HEK293T (cell line): ENCODE results near the gene SPESP1.

Experiments used
- ARNT ChIP-seq: fragments of 450-650 bp; IDR thresholded peaks from 2 replicates; pipeline ENCODE4 v1.6.1; 2017; ENCODE audit warnings: mild to moderate bottlenecking
- BHLHE40 ChIP-seq: fragments of 450-650 bp; IDR thresholded peaks from 2 replicates; pipeline ENCODE4 v1.6.1; 2016; ENCODE audit warnings: mild to moderate bottlenecking, moderate library complexity, borderline replicate concordance
- ELF4 ChIP-seq: fragments of 450-650 bp; IDR thresholded peaks from 2 replicates; pipeline ENCODE4 v1.6.1; 2017; ENCODE audit warnings: antibody characterized with exemption
- FOXA1 ChIP-seq: fragments of 450-650 bp; IDR thresholded peaks from 2 replicates; pipeline ENCODE4 v1.6.1; 2016; ENCODE audit warnings: mild to moderate bottlenecking
- FOXK2 ChIP-seq: fragments of 450-650 bp; IDR thresholded peaks from 2 replicates; pipeline ENCODE4 v1.6.1; 2016; ENCODE audit warnings: mild to moderate bottlenecking
- FOXM1 ChIP-seq: fragments of 450-650 bp; IDR thresholded peaks from 2 replicates; pipeline ENCODE4 v1.6.1; 2017; ENCODE audit warnings: mild to moderate bottlenecking, borderline replicate concordance
- HDGF ChIP-seq: fragments of 450-650 bp; IDR thresholded peaks from 2 replicates; pipeline ENCODE4 v1.6.1; 2017; ENCODE audit warnings: antibody characterized with exemption, borderline replicate concordance
- LEF1 ChIP-seq: fragments of 450-650 bp; IDR thresholded peaks from 2 replicates; pipeline ENCODE4 v1.6.1; 2017; ENCODE audit warnings: mild to moderate bottlenecking, borderline replicate concordance
- PKNOX1 ChIP-seq: fragments of 450-650 bp; IDR thresholded peaks from 2 replicates; pipeline ENCODE4 v1.6.1; 2016
- SP1 ChIP-seq: fragments of 450-650 bp; IDR thresholded peaks from 2 replicates; pipeline ENCODE4 v1.6.1; 2017
- SUZ12 ChIP-seq: fragments of 450-650 bp; IDR thresholded peaks from 2 replicates; pipeline ENCODE4 v1.6.1; 2016; ENCODE audit warnings: mild to moderate bottlenecking
- TARDBP ChIP-seq: fragments of 450-650 bp; IDR thresholded peaks from 2 replicates; pipeline ENCODE4 v1.6.1; 2016
- ZNF384 ChIP-seq: fragments of 450-650 bp; IDR thresholded peaks from 2 replicates; pipeline ENCODE4 v1.6.1; 2016

DNA sequence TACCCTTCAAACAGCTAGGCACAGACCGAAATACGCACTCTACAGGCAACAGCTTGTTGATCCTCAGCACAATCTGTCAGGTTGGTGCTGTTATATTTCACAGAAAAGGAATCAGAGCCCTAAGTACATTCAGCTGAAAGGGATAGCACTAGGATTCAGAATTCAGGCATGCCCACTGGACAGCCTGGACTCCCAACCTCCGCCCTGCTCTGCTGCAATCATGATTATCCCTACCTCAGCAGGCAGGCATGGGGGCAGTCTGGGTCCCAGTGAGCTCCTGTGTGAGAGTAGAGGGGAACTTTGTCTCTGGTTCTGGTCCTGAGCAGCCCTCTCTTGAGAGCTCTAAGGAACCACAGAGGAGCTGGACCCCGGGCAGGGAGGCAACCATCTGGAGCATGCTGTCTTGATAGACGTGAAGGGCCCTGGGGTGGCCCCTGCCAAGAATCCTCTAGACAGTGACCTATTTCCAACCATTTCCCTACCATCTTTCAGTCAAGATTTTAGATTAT is 60.7 kb downstream of the SPESP1 start:
- TF ChIP-seq FOXA1 (no peak), SP1 (no peak), BHLHE40 (no peak), PKNOX1 (no peak), SUZ12 (no peak), FOXM1 (no peak), HDGF (no peak), ARNT (no peak), TARDBP (no peak), LEF1 (no peak), FOXK2 (no peak), ZNF384 (no peak), ELF4 (no peak)
